GM18873 (cell line): ENCODE measurements around the gene LOXL4.

Source experiments
- ATAC-seq: cut with Tn5 transposase; IDR thresholded peaks from one replicate; pipeline ENCODE4 v1.9.1; 2021; ENCODE audit warnings: mild to moderate bottlenecking, moderate library complexity, moderate number of reproducible peaks; ENCODE audit not compliant: unreplicated experiment, low FRiP score

Gene LOXL4

GRCh38 chr10:98295907-98296306, 27.9 kb upstream of the LOXL4 start:
- no peak for ATAC-seq

- ATAC-seq: no peak
These were observed 27.4 kb upstream of the LOXL4 start for GRCh38 chr10:98295401-98295811.

- no peak for ATAC-seq
These were observed 26.3 kb upstream of the LOXL4 start for GRCh38 chr10:98294270-98294627.

GRCh38 chr10:98293550-98294269, 25.7 kb upstream of the LOXL4 start:
- no peak for ATAC-seq

- no peak for ATAC-seq
These were observed 25.0 kb upstream of the LOXL4 start for GRCh38 chr10:98292971-98293370.

GRCh38 chr10:98289802-98290209, 21.8 kb upstream of the LOXL4 start:
- no peak for ATAC-seq

- ATAC-seq: no peak
These were observed 19.3 kb upstream of the LOXL4 start for GRCh38 chr10:98287321-98287720.

- no peak for ATAC-seq
These were observed 18.4 kb upstream of the LOXL4 start for GRCh38 chr10:98286419-98286818.

GRCh38 chr10:98285416-98285815, 17.4 kb upstream of the LOXL4 start:
- ATAC-seq: no peak

GRCh38 chr10:98276311-98276710, 8.3 kb upstream of the LOXL4 start:
- ATAC-seq: no peak

GRCh38 chr10:98274562-98274961, 6.6 kb upstream of the LOXL4 start:
- ATAC-seq: no peak

- ATAC-seq: no peak
These were observed 5.3 kb upstream of the LOXL4 start for GRCh38 chr10:98273057-98273850.

GRCh38 chr10:98272656-98273055, 4.7 kb upstream of the LOXL4 start:
- no peak for ATAC-seq

GRCh38 chr10:98272245-98272644, 4.3 kb upstream of the LOXL4 start:
- no peak for ATAC-seq

GRCh38 chr10:98270786-98271185, 2.8 kb upstream of the LOXL4 start:
- no peak for ATAC-seq

- no peak for ATAC-seq
These were observed 2.2 kb upstream of the LOXL4 start for GRCh38 chr10:98270073-98270740.

GRCh38 chr10:98269435-98269912, 1.5 kb upstream of the LOXL4 start:
- no peak for ATAC-seq

GRCh38 chr10:98268694-98269431, 869 bp upstream of the LOXL4 start:
- ATAC-seq: no peak

- no peak for ATAC-seq
These were observed 713 bp downstream of the LOXL4 start for GRCh38 chr10:98267069-98267893.

GRCh38 chr10:98266647-98267046, 1.3 kb downstream of the LOXL4 start:
- no peak for ATAC-seq
